ENCODE data around the gene INAVA. TPM values are rescaled to one million over a fixed set of nuclear protein-coding genes. Genes with fewer than 3 reads are reported as not detected.

INAVA gene
- total and polyA plus RNA-seq, 9 of the 15 experiments (the other 6 are each of a cell fraction or from before 2014, with no cell fraction given): 0.09 TPM; not detected in 8

DNA sequence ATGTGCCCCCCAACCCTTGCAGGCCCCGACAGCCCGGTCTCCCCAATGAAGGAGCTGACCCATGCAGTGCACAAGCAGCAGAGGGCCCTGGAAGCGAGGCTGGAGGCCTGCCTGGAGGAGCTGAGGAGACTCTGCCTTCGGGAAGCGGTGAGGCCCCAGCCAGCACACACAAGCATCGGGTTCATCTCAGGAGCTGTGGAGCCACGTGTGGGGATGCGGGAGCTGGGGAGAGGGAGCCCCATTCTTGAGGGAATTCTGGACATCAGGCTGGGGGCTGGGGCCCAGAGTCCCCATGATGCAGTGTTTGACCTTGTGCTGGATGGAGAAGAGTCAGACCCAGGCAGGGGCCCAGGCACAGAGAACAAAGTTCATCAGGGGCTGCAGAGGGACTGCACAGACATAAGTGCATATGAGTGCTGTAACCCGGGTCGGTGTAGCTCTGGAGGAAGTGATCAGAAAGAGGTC, 4.8 kb downstream of the INAVA start:
- no peaks in the 10 kb centered on the region for H3K36me3 ChIP-seq (ENCODE audit: control insufficient read depth, insufficient read depth, low read length)
- no peak overlapping the region for H3K9ac ChIP-seq (ENCODE audit: insufficient read depth in 1 of 2, low read depth in 2 of 2, low read length in 2 of 2)
- H3K27me3 ChIP-seq (ENCODE audit: control insufficient read depth in 2 of 2, insufficient read depth in 2 of 2, low read length in 2 of 2): peaks cover 54 to 91% of the 10 kb centered on the region in 2 experiments
- ChIA-PET CTCF (ENCODE audit: low intra/inter-chr PET ratio) (no interaction called here), POLR2A (interaction anchor here (1.1 kb wide), 1 partner anchor 10 kb away, joined by 3 read pairs; no protein-coding TSS in a partner anchor)
- intact Hi-C loops (cut with micrococcal nuclease): no loop called here
- peaks cover 26% of the 10 kb centered on the region for H4K20me1 ChIP-seq (replicated peaks; ENCODE audit: control insufficient read depth, insufficient read depth, low read length)
- H3K27ac ChIP-seq (ENCODE audit: extremely low read depth, low read depth, low read length): no peak overlapping the region
- no TSS peak for BruUV-seq (replicated peaks)
- H2AFZ ChIP-seq (ENCODE audit: low read depth, low read length): no peak overlapping the region
- ATAC-seq (no peak), FAIRE-seq (no peak), DNase-seq (ENCODE audit: extremely low read depth in 1 of 4, low spot score in 3 of 4) (no peak)
- no peaks in the 10 kb centered on the region for H3K79me2 ChIP-seq (ENCODE audit: control insufficient read depth, insufficient read depth, low read length)
- WGBS (ENCODE audit: insufficient coverage, low coverage, missing lambda C conversion rate): 4% methylated on average over 10 of the region's 10 CpGs
- H3K9me3 ChIP-seq (replicated peaks; ENCODE audit: control insufficient read depth, insufficient read depth, low read depth, low read length): no peaks in the 10 kb centered on the region
- no peaks in the 10 kb centered on the region for H3K9me1 ChIP-seq (ENCODE audit: control insufficient read depth, insufficient read depth, low read length)
- H3K4me2 ChIP-seq (ENCODE audit: insufficient read depth, low read length): no peak overlapping the region
- H3K4me3 ChIP-seq: no peak overlapping the region
- H3K4me1 ChIP-seq (replicated peaks in 1 of 2; ENCODE audit: control insufficient read depth in 2 of 2, insufficient read depth in 2 of 2, low read length in 2 of 2): peaks cover 0 to 20% of the 10 kb centered on the region in 2 experiments; a peak in 1 of 5 replicates
- in situ Hi-C loops (cut with MboI): no loop called here
- no peak for TF ChIP-seq HNRNPL (IDR thresholded peaks at IDR 0.05; ENCODE audit: low read depth, low read length)
- no peak for TF ChIP-seq ATF3 (IDR thresholded peaks at IDR 0.05)
- no peak for TF ChIP-seq ATF3 (CRISPR knock-in tag; conservative IDR thresholded peaks at IDR 0.05)
- no peak for TF ChIP-seq NFATC3 (IDR thresholded peaks at IDR 0.05)
- TF ChIP-seq, protein P1, sequence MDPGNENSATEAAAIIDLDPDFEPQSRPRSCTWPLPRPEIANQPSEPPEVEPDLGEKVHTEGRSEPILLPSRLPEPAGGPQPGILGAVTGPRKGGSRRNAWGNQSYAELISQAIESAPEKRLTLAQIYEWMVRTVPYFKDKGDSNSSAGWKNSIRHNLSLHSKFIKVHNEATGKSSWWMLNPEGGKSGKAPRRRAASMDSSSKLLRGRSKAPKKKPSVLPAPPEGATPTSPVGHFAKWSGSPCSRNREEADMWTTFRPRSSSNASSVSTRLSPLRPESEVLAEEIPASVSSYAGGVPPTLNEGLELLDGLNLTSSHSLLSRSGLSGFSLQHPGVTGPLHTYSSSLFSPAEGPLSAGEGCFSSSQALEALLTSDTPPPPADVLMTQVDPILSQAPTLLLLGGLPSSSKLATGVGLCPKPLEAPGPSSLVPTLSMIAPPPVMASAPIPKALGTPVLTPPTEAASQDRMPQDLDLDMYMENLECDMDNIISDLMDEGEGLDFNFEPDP (CRISPR knock-in tag; IDR thresholded peaks at IDR 0.05): no peak
- no peak for TF ChIP-seq BRD9 (IDR thresholded peaks at IDR 0.05; ENCODE audit: low read depth, partially characterized antibody)
- no peak for TF ChIP-seq ZBTB34 (CRISPR knock-in tag; IDR thresholded peaks at IDR 0.05)
- TF ChIP-seq MTA3 (IDR thresholded peaks at IDR 0.05; ENCODE audit: borderline replicate concordance): no peak
- TF ChIP-seq, protein P2, sequence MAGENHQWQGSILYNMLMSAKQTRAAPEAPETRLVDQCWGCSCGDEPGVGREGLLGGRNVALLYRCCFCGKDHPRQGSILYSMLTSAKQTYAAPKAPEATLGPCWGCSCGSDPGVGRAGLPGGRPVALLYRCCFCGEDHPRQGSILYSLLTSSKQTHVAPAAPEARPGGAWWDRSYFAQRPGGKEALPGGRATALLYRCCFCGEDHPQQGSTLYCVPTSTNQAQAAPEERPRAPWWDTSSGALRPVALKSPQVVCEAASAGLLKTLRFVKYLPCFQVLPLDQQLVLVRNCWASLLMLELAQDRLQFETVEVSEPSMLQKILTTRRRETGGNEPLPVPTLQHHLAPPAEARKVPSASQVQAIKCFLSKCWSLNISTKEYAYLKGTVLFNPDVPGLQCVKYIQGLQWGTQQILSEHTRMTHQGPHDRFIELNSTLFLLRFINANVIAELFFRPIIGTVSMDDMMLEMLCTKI (IDR thresholded peaks at IDR 0.05; ENCODE audit: partially characterized antibody): no peak
- no peak for TF ChIP-seq NKRF (IDR thresholded peaks at IDR 0.05; ENCODE audit: borderline replicate concordance)
- no peak for TF ChIP-seq CBFA2T3 (IDR thresholded peaks at IDR 0.05)
- TF ChIP-seq TFAP4 (CRISPR knock-in tag; IDR thresholded peaks at IDR 0.05; ENCODE audit: borderline replicate concordance): no peak
- TF ChIP-seq KDM5B (IDR thresholded peaks at IDR 0.05; ENCODE audit: insufficient replicate concordance, low read depth, low read length): no peak
- no peak for TF ChIP-seq TEAD1 (CRISPR knock-in tag; IDR thresholded peaks at IDR 0.05)
